Esophagus muscularis mucosa (tissue), 4 donors: ENCODE data around the gene RPL22. TPM values are rescaled to one million over a fixed set of nuclear protein-coding genes. Genes with fewer than 3 reads are reported as not detected.
A peak's percentile ranks its signal among the peaks of the same experiment; 100 is the strongest.

Source experiments
- DNase-seq: peaks from one replicate; pipeline ENCODE4 v3.0.0-alpha.2; 2017; ENCODE audit errors: extremely low spot score
- H3K27ac ChIP-seq, 4 donors: fragments of 200-600 bp; sonication (generic); replicated peaks in 1 of 4; 1 replicate in 3 of 4; 2 replicates in 1 of 4; pipeline ENCODE4 v1.5.1; 2016 to 2019; ENCODE audit warnings: mild to moderate bottlenecking in 1 of 4
- H3K27me3 ChIP-seq, 4 donors: fragments of 200-600 bp; sonication (generic); one replicate each; pipeline versions ENCODE4 v1.5.1 to v1.6.0; 2016 to 2019
- H3K36me3 ChIP-seq, 4 donors: fragments of 200-600 bp; sonication (generic); one replicate each; pipeline ENCODE4 v1.5.1; 2016 to 2019
- H3K4me1 ChIP-seq, 4 donors: fragments of 200-600 bp; sonication (generic); one replicate each; pipeline ENCODE4 v1.5.1; 2016 to 2019
- H3K4me3 ChIP-seq, 4 donors: fragments of 200-600 bp; sonication (generic); 1 replicate in 2 of 4; 2 replicates in 2 of 4; pipeline ENCODE4 v1.5.1; 2016 to 2019; ENCODE audit warnings: mild to moderate bottlenecking in 4 of 4, moderate library complexity in 1 of 4
- H3K9me3 ChIP-seq, 4 donors: fragments of 200-600 bp; sonication (generic); 1 replicate in 3 of 4; 2 replicates in 1 of 4; pipeline ENCODE4 v1.5.1; 2016 to 2019
- CTCF ChIP-seq, 3 experiments: fragments of 200-600 bp in 2 of 3; fragments of 450-650 bp in 1 of 3; sonication (generic) in 2 of 3; IDR thresholded peaks; one replicate each; pipeline ENCODE4 v1.5.1; 2017 to 2019; ENCODE audit warnings: antibody characterized with exemption in 3 of 3, mild to moderate bottlenecking in 2 of 3, moderate library complexity in 1 of 3
- EP300 ChIP-seq: sonication (generic); formaldehyde crosslinking; IDR thresholded peaks from one replicate; pipeline ENCODE4 v1.6.1; 2017; ENCODE audit warnings: antibody characterized with exemption
- POLR2A ChIP-seq: fragments of 450-650 bp; IDR thresholded peaks from one replicate; pipeline ENCODE4 v1.6.1; 2017; ENCODE audit warnings: antibody characterized with exemption, moderate library complexity, mild to moderate bottlenecking, low read depth
- POLR2AphosphoS5 ChIP-seq, 2 donors: sonication (generic); formaldehyde crosslinking; IDR thresholded peaks; one replicate each; pipeline ENCODE4 v1.6.1; 2017; ENCODE audit warnings: antibody characterized with exemption in 2 of 2
- WGBS: methylation state at CpG from one replicate; pipeline ENCODE4 v1.1.5; 2018; 5-methylcytosine and 5-hydroxymethylcytosine counted together
- intact Hi-C: fragments of 100-400 bp; cut with DNase I; formaldehyde crosslinking; loops from one replicate; pipeline ENCODE4 v1.15.1; 2023
- total RNA-seq, 4 donors: library from RNA; depleted of rRNA; stranded (reverse); fragments of >200 nt; gene quantifications; one replicate each; pipeline versions ENCODE4 v1.1.0 to v1.2.1, GENCODE V29; 2016

Gene RPL22
- total RNA-seq, 4 donors from 2014 or later: 150 to 225 (median 218) TPM

GRCh38 chr1:6183520-6183989 is 15.8 kb downstream of the RPL22 start:
- TF ChIP-seq EP300 (no peak), POLR2A (no peak), CTCF (IDR thresholded peaks at IDR 0.05) (no peak), POLR2AphosphoS5 (IDR thresholded peaks at IDR 0.05) (no peak)
- Histone ChIP-seq H3K4me1 (peaks cover 15 to 50% (median 42%) of the 10 kb centered on the region in 4 donors), H3K27me3 (peaks cover 0 to 23% (median 7%) of the 10 kb centered on the region in 4 donors), H3K36me3 (peaks cover 15 to 41% (median 29%) of the 10 kb centered on the region in 4 donors), H3K27ac (no peak overlapping the region), H3K9me3 (no peaks in the 10 kb centered on the region), H3K4me3 (no peak overlapping the region)
- WGBS: 57% methylated on average over 6 of the region's 6 CpGs
- no peak for DNase-seq
- intact Hi-C loops: no loop called here

- Histone ChIP-seq H3K9me3 (no peaks in the 10 kb centered on the region), H3K4me3 (no peak overlapping the region), H3K27ac (peak overlapping the region in 3 of 4 donors; percentile 58 to 71 (median 62)), H3K36me3 (peaks cover 0 to 21% (median 13%) of the 10 kb centered on the region in 4 donors), H3K27me3 (peaks cover 0 to 45% (median 14%) of the 10 kb centered on the region in 4 donors), H3K4me1 (peaks cover 15 to 57% (median 48%) of the 10 kb centered on the region in 4 donors)
- intact Hi-C loops: no loop called here
- 38% methylated on average over 4 of the region's 10 CpGs for WGBS
- DNase-seq: no peak
- no peak for TF ChIP-seq POLR2AphosphoS5 (IDR thresholded peaks at IDR 0.05)
- TF ChIP-seq POLR2A: no peak
- no peak for TF ChIP-seq CTCF (IDR thresholded peaks at IDR 0.05)
- TF ChIP-seq EP300: no peak
These were observed 18.0 kb downstream of the RPL22 start for GRCh38 chr1:6181347-6181770.

- H3K27me3 ChIP-seq: peaks cover 0 to 50% (median 14%) of the 10 kb centered on the region in 4 donors
- 9% methylated on average over 19 of the region's 36 CpGs for WGBS
- H3K36me3 ChIP-seq: peaks cover 0 to 17% (median 11%) of the 10 kb centered on the region in 4 donors
- H3K27ac ChIP-seq: peak overlapping the region; percentile 58 to 71 (median 62)
- DNase-seq: no peak
- intact Hi-C loops: no loop called here
- H3K4me1 ChIP-seq: peaks cover 15 to 57% (median 48%) of the 10 kb centered on the region in 4 donors
- TF ChIP-seq POLR2A: no peak
- no peak for TF ChIP-seq CTCF (IDR thresholded peaks at IDR 0.05)
- TF ChIP-seq EP300: no peak
- no peak for TF ChIP-seq POLR2AphosphoS5 (IDR thresholded peaks at IDR 0.05)
- H3K9me3 ChIP-seq: no peaks in the 10 kb centered on the region
- H3K4me3 ChIP-seq: peak overlapping the region; percentile 50 to 63 (median 51)
These were observed 18.6 kb downstream of the RPL22 start for GRCh38 chr1:6180707-6181311.

GRCh38 chr1:6180268-6180706 is 19.1 kb downstream of the RPL22 start, which contains the start of gene CHD5:
Gene CHD5 (minus strand): TSS chr1:6180321. CDS start chr1:6180023, 298 bp downstream.
- no CpG with 5 or more reads among the region's 57 CpGs for WGBS
- H3K27me3 ChIP-seq: peaks cover 0 to 56% (median 14%) of the 10 kb centered on the region in 4 donors
- H3K4me3 ChIP-seq: peak within 1 kb of the TSS; percentile 50 to 63 (median 51)
- peaks cover 15 to 51% (median 44%) of the 10 kb centered on the region in 4 donors for H3K4me1 ChIP-seq
- DNase-seq: no peak
- no peaks in the 10 kb centered on the region for H3K9me3 ChIP-seq
- TF ChIP-seq CTCF (IDR thresholded peaks at IDR 0.05): peak in 1 of 3 experiments; percentile 10
- TF ChIP-seq POLR2AphosphoS5 (IDR thresholded peaks at IDR 0.05): no peak
- intact Hi-C loops: no loop called here
- H3K36me3 ChIP-seq: peaks cover 0 to 11% (median 6%) of the 10 kb centered on the region in 4 donors
- H3K27ac ChIP-seq: peak within 1 kb of the TSS; percentile 58 to 71 (median 62)
